ENCODE results near the gene COPS2. TPM values are rescaled to one million over a fixed set of nuclear protein-coding genes. Genes with fewer than 3 reads are reported as not detected.

COPS2 gene
- total and polyA plus RNA-seq, 2 of the 13 experiments (the other 11 are each of a cell fraction or from before 2014, with no cell fraction given) = 37.8 to 66.3 TPM

DNA sequence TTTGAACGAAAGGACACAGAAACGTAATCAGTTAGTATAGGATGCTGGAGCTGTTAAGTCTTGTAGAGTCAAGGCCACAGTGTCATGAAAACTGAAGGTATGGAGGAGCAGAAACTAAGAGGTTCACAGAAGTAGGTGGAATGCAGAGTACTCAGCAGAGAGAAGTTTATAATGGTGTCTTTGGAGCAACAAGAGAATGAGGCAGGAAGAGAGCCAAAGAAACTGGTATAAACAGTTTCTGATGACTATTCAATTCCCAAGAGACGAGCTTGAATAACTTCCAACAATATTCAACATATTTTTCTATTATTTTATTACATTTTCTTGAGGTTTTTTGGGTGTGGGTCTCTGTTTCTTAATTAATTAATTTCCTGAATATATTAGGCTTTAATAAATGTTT, 44.3 kb upstream of the COPS2 start:
- H3K4me1 ChIP-seq (ENCODE audit: insufficient read depth, low read length) = peaks cover 7% of the 10 kb centered on the region
- no peak overlapping the region for H3K27ac ChIP-seq (ENCODE audit: extremely low read length, insufficient read depth, low read length)
- no peak overlapping the region for H2AFZ ChIP-seq (ENCODE audit: low read length)
- H3K36me3 ChIP-seq (replicated peaks in 1 of 2; ENCODE audit: control insufficient read depth in 1 of 2, insufficient read depth in 2 of 2, low read length in 2 of 2) = peaks cover 0 to 6% of the 10 kb centered on the region in 2 experiments; a peak in 1 of 5 replicates
- H4K20me1 ChIP-seq (ENCODE audit: insufficient read depth, low read length) = no peaks in the 10 kb centered on the region
- no peak overlapping the region for H3K4me2 ChIP-seq (ENCODE audit: low read depth, low read length)
- no peak overlapping the region for H3K4me3 ChIP-seq (replicated peaks in 1 of 3; ENCODE audit: insufficient read depth in 1 of 3, low read depth in 2 of 3, low read length in 3 of 3)
- WGBS (ENCODE audit: low lambda C conversion rate) = 98% methylated on average over 3 of the region's 3 CpGs
- FAIRE-seq (no peak), DNase-seq (ENCODE audit: low spot score) (no peak), ATAC-seq (no peak)
- H3K9me3 ChIP-seq (ENCODE audit: low read length) = no peaks in the 10 kb centered on the region
- no TSS peak for BruUV-seq (replicated peaks)
- in situ Hi-C loops (cut with HindIII; ENCODE audit: extremely low pct_ligation_motif_present, low pct_unique_long_range_greater_than_20kb) = no loop called here
- H3K9ac ChIP-seq (ENCODE audit: insufficient read depth, low read depth, low read length) = no peak overlapping the region
- ChIA-PET POLR2A (no interaction called here), CTCF (ENCODE audit: low intra/inter-chr PET ratio, low total read pairs) (no interaction called here)
- intact Hi-C loops (cut with micrococcal nuclease; ENCODE audit: unreplicated experiment) = no loop called here
- H3K79me2 ChIP-seq (ENCODE audit: insufficient read depth, low read length) = no peaks in the 10 kb centered on the region
- H3K27me3 ChIP-seq (ENCODE audit: control insufficient read depth in 1 of 2, insufficient read depth in 2 of 2, low read length in 2 of 2) = no peaks in the 10 kb centered on the region
- TF ChIP-seq JARID2 (CRISPR knock-in tag; IDR thresholded peaks at IDR 0.05; ENCODE audit: insufficient replicate concordance) (no peak), CC2D1A (CRISPR knock-in tag; IDR thresholded peaks at IDR 0.05) (no peak), DDIT3 (CRISPR knock-in tag; IDR thresholded peaks at IDR 0.05) (no peak), HBP1 (CRISPR knock-in tag; IDR thresholded peaks at IDR 0.05; ENCODE audit: low read depth) (no peak), ARID4A (CRISPR knock-in tag; IDR thresholded peaks at IDR 0.05; ENCODE audit: borderline replicate concordance) (no peak), NFE2L1 (CRISPR knock-in tag; IDR thresholded peaks at IDR 0.05; ENCODE audit: borderline replicate concordance) (no peak), SOX13 (IDR thresholded peaks at IDR 0.05) (no peak), SOX13 (CRISPR knock-in tag; conservative IDR thresholded peaks at IDR 0.05 in 1 of 2, IDR thresholded peaks at IDR 0.05 in 1 of 2) (no peak), RFX1 (IDR thresholded peaks at IDR 0.05) (no peak), MEIS1 (CRISPR knock-in tag; IDR thresholded peaks at IDR 0.05; ENCODE audit: borderline replicate concordance) (no peak), BRCA1 (CRISPR knock-in tag; IDR thresholded peaks at IDR 0.05) (no peak), MAF1 (CRISPR knock-in tag; IDR thresholded peaks at IDR 0.05; ENCODE audit: borderline replicate concordance) (no peak), HOXA7 (CRISPR knock-in tag; IDR thresholded peaks at IDR 0.05) (no peak), REST (IDR thresholded peaks at IDR 0.05; ENCODE audit: borderline replicate concordance in 1 of 2, low read depth in 1 of 2, low read length in 2 of 2) (no peak), NFYB (CRISPR knock-in tag; IDR thresholded peaks at IDR 0.05) (no peak)

All from HepG2 (cell line).